UCSD-AML1 (cell line): Measurements from ENCODE around the gene KIAA1614.

Experiments used
- DNase-seq: peaks from one replicate; lab custom pipeline; 2025; ENCODE audit not compliant: unreplicated experiment; lab: John Stamatoyannopoulos, UW

The KIAA1614 gene

DNA sequence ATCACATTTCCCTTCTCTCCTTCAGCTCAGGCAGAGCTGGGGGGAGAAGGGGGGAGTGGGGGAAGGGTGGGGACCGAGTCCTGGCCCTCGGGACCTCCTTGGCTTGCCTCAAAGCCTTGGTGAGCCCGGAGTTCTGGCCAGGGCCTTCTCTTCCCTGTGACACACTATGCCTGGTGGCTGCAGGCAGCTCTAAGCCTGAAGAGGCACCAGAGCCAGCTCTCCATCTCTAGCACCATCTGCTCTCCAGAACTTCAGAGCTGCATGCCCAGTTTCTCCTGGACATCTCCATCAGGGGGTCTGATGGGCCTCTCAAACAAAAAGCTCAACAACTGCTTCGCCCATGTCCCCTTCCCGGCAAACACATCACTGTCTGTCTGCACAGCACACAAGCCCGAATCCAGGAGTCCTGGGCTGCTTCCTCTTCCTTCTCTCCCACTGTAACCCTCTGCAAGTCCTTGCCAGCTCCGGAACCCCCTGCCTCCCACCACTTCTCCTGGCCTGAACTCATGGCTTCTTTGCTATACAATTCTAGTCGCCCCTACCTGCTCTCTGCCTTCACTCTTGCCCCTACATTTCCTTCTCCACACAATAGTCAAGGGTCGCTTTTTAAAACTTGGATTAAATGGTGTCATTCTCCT lies 26.5 kb downstream of the KIAA1614 start:
- no peak for DNase-seq

DNA sequence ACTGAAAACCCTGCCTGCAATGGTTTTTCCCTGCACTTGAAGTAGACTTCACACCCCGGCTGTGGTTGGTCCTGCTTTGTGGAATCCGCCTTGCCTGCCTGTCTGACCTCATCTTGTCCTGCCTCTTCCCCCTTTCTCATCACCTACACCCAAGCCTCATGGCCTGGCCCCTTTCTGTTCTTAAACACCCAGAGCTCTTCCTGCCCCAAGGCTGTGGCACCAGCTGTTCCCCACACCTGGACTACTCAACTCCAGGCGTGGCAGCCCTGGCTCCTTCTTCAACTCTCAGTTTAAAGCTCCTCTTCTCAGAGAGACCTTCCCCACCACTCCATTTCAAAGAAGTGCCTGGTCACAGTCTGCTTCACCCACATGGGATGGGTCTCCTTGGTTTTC lies 27.0 kb downstream of the KIAA1614 start:
- no peak for DNase-seq

DNA sequence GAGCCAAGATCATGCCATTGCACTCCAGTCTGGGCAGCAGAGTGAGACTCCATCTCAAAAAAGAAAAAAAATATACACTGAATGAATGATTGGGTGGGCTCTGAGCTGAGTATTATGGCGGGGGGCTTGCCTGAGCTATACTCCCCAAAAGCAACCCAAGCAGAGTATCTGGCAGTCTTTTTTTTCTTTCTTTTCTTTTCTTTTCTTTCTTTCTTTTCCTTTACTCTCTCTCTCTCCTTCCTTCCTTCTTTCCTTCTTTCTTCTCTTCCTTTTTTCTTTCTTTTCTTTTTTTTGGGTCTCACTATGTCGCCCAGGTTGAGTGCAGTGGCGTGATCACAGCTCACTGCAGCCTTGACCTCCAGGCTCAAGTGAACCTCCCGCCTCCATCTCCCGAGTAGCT lies 27.7 kb downstream of the KIAA1614 start:
- DNase-seq, result no peak

DNA sequence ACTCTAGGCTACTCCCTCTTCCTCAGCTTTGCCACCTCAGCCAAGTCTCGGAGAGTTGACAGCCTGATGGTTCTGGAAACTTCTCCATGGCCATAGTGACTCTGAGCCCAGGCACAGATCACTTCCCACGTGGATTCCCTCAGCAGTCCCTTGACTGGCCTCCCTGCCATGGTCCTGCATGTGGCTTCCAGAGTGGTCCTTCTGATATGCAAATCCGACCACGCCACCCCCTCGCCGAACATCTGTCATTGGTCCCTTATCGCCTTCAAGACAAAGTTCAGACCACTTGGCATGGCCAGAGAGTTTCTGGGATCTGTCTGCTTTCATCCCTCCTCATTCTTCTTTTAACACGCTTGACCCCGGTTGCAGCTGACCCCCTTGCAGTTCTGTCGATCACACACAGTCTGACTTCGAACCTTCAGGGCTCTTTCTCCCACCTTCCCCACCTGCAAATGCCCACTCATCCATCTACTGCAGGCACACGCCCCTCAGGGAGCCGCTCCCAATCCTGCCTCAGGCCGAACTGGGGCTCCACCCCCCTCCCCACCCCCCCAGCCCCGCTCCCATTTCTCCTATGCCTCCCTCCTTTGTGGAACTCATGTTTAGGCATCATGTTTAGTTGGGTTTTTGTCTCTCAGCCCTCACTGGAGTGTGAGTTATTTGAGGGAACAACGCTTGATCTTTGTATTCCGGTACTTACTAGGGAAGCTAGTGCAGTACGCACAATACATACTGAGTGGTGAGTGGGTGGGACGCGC lies 29.0 kb downstream of the KIAA1614 start:
- DNase-seq, result no peak

DNA sequence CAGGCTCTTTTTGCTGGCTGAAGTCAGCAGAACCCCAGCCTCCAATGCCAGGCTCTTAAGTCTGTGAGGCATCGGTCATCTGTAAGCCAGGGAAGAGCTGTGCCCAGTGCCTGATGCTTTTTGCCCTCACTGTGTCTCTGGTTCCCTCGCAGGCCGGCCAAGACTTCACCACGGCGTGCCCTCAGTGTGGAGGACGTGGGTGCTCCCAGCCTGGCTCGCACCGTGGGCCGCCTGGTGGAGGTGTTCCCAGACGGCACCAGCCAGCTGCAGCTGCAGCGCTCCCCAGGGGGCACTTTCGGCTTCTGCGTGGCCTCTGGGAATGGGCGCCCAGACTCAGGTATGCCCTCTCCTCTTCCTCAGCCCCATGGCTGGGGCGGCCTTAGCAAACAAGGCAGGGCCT lies 32.5 kb downstream of the KIAA1614 start:
- DNase-seq, result no peak

DNA sequence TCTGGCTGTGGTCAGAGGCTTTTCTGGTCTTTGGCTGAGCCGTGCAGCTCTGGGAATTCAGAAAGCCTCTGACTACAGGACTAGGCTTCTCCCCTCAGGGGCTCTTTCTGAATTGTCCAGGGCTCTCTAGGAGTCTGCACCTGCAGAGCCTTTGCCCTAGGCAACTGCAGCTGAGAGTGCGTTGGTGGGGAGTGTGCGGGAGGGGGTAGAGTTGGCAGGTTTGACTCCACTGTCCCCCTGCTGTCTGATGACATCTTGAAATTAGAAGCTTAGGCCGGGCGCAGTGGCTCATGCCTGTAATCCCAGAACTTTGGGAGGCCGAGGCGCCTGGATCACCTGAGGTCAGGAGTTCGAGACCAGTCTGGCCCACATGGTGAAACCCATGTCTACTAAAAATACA lies 32.9 kb downstream of the KIAA1614 start:
- no peak for DNase-seq

DNA sequence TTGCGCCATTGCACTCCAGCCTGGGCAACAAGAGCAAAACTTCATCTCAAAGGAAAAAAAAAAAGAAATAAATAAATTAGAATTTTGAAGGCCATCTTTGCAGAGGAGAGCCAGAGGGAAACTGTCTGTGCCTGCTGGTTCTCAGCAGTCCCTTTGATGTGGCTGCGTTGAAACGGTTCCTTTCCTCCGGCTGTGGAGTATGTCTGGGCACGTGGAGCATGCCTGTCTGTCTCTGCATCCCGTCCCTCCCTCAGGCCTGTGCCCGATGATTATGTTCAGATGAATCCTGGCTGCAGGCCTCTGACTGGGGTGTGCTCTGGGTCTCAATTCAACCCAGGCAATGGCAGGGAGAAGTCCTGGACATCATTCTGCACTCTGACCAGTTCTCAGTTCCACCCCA lies 33.4 kb downstream of the KIAA1614 start:
- no peak for DNase-seq

DNA sequence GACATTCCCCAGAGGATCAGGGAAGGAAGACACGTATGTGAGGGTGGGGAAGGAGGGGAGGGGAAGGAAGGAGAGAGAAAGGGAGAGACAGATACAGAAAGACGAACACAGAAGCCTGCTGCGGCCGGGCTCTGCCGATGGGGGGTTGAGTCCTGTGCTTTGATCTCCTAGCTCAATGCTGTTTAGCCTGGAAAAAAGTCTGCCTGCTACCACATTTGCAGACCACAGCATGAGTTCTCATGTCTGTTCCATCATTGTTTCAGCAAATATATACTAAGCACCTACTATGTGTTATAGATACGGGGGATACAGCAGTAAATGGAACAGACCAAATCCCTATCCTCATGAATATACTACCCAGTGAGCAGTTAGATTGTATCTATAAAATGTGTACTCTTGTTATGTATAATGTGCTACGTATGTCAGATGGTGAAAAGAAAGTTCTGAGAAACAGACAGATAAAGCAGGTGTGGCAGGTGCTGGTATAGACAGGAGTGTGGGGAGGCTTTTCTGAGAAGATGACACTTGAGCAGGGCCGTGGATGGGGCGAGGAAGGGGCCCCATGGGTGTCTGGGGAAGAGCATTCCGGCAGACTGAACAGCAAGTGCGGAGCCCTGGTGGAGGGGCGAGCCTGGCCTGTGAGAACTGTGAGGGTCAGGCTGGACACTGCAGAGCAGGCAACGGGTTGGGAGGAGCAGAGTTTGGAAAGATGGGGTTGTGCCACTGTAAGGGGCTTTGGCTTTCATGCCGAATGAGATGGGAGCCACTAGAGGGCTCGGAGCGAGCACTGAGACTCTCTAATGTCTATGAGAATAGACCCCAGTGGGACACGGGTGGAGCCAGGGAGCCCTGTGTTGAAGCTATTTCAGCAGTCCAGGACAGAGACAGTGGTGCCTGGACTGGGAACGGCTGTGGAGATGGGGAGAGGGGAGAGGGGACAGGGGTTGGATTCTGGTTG lies 34.1 kb downstream of the KIAA1614 start:
- no peak for DNase-seq

DNA sequence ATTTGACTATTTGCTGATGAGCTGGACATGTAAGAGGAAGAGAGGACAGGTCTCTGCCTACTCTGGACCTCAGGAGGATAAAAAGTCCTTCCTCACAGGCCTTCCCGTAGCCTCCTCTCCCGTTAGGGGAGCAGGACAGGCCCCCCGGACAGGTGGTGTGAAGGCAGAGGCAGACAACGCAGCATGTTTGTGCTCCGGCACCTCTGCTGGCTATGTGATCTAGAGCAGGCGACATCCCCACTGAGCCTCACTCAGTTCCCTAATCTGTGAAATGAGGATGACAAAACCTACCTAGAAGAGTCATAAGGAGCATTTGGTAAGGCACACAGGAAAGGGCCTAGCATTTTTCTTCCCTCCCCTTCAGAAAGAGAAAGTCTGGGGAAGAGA lies 34.8 kb downstream of the KIAA1614 start:
- DNase-seq, result no peak

DNA sequence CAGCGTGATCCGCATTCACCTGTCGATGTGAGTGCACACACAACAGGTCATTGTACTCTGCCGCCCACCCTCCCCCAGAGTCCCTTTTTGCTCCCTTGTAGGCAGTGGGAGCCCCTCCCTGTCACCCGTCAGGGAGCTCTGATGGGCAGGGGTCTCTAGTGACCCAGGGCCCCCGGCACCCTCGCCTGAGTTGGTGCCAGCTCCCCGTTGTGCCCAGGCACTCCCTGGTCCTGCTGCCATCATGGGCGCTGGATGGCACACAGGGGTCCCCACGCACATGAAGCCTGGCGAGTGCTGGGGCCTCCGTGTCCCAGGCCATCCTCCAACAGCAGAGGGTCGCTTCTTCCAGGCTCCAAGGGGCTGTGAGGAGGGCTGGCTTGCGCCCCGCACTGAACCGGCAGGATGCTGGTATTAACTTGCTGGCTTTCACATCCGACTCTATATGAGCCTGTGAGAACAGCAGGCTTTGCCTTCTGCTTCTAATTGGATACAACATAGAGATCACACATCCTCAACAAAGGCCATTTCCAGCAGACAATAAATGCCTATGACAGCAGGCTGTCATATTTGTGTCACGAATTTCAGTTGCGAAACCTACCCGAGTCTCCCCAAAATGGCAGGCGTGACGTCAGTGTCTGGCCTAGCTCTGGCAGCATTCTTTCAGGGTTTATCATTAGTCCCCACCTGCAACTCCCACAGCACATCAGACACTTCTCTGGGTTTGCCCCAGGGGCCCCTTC lies 35.4 kb downstream of the KIAA1614 start:
- DNase-seq, result no peak

DNA sequence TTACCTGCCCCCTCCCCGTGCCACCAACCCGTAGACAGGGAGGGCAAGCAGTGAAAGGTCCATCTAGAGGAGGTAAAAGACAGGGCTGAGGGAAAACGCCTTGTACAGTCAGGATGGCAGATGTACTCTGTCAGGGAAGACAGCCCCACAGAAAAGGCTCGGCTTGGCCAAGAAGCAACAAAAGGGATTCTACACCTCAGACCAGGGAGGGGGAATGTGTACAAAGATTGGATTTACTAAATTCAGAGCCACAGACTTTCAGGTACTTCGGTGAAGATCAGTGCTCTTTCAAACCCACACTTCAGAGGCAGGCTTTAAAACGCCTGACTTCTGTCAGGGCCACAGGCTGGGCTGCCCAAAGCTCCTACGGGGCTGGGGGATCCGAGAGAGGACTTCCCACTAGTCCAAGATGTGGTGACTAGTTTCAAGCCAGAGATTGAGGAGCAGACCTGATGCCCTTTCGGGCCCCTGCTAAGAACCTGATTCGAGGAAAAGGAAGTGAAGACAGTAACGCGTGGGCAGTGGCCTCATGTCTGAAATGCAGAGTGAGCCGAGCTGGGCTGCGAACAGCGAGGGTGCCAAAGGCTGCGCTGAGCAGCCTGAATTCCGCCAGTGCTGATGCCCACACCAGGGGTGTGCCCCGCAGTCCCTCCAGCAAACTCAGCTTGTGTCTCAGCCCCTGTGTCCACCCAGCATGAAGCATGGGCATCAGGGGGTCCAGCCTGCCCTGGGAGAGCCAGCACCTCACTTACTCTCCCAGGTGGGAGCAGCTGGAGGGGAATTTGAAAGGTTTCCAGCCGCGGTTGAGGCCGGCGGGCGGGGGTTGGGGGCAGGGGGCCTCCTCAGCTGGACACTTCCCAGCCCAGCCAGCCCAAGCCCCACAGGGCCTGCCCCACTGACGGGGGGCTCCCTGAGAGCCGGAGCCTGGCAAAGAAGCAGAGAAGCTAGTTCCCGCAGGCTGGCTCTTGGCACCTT lies 36.2 kb downstream of the KIAA1614 start:
- no peak for DNase-seq

DNA sequence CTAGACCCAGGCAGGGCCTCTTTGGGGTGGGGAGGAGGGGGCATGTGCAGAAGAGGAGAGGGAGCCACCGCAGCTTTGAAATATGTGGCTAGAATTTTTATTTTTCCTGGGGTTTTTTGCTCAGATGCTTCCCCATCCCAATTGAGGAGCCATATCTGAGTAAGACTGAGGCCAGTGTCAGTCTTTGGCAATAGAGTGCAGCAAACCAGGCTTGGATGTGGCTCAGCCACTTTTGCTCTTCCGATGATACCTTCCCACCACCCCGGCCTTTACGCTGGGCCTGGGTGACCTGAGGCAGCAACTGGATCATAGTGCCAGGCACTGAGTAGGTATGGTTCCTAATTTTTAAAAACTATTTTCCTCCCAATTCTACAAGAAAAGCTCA lies 36.9 kb downstream of the KIAA1614 start:
- DNase-seq, result no peak

DNA sequence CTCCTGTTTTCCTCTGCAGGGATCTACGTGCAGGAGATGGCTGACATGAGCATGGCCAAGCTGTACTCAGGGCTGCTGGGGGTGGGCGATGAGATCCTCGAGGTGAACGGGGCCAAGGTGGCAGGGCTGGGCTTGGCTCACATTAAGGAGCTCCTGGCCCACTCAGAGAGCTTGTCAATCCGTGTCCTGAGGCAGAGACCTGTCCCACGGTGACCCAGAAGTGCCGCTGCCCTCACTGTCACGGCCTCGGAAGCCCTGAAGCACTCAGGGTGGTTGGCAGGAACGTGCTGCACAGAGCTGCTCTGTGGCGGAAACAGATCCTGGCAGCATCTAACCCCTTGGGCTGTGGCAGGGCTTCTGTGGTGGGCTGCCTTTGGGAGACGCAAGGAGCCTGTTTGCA lies 37.6 kb downstream of the KIAA1614 start:
- DNase-seq, result no peak

DNA sequence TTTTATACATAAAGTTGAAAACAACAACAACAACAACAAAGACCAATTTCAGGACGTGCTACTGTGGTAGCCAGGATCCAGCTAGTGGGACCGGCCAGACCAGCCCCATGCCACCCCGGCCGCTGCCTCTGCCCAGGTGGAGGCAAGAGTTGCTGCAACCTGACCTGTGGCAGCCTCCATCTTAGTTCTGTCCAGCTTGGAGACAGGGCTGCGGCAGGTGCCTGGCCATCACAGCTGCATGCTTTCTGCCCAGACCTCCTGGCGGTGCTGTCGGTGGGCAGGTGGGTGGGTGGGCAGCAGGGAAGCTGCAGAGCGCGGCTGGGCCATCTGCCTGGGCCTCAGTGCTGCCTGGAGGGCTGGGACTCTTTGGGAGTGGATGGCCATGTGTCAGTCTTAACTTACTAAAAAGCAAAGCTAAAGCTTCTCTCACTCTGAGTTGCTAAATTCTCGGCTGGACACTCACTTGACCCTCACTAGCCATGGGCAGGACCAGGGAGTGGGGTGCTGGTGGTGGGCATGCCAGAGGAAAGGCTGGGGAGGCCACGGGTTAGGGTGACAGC lies 38.6 kb downstream of the KIAA1614 start:
- no peak for DNase-seq

DNA sequence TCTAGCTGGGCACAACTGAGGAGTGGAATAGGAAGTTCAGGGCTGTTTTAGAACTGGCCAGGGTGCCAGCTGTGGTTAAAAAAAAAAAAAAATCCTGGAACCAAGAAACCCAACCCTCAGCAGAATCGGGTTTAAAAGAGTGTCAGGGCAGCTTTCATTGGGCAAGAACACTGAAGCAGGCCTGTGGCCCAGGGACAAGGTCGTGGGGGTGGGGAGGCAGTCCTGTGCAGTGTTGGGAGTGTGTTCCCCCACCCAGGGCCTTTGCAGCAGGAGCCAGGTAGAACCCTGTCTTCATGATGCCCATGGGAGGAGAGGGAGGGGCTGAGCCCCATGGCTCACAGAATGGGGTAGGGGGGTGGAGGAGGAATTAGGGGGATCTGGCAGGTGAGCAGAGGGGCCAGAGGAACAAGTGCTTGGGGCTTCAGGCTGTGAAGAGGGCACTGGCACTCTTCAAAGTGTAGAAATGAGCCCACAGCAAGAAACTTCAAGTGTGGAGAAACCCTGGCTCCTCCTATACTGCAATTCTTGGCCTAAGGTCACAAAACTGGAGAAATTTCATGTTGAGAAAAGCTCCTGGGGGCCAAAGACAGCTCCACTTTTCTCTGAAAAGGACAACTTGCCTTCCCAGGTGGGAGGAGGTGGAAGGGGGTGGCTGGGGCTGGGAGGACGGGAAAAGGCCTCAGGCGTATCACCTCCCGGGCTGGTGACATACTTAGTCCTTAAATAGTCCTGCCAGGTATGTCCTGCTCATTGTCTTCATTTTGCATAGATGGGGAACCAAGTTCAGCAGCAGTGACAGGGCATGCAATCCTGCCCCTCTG lies 39.3 kb downstream of the KIAA1614 start:
- no peak for DNase-seq

DNA sequence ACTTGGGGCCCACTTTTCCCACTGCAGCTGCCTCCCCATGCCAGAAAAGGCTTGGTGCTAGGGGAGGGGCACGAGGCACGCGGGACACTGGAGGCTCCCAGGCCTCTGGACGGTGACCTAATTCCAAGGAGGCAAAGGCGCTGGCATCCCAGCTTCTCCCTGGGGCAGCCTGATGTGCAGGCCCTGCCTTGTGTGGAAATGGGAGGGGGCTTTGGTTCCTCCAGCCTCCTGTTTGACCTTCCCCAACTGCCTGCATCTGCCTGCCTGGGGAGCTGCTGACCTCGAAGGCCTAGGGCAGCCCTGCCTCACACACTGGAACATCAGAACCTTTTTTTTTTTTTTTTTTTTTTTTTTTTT lies 39.9 kb downstream of the KIAA1614 start:
- DNase-seq, result no peak

DNA sequence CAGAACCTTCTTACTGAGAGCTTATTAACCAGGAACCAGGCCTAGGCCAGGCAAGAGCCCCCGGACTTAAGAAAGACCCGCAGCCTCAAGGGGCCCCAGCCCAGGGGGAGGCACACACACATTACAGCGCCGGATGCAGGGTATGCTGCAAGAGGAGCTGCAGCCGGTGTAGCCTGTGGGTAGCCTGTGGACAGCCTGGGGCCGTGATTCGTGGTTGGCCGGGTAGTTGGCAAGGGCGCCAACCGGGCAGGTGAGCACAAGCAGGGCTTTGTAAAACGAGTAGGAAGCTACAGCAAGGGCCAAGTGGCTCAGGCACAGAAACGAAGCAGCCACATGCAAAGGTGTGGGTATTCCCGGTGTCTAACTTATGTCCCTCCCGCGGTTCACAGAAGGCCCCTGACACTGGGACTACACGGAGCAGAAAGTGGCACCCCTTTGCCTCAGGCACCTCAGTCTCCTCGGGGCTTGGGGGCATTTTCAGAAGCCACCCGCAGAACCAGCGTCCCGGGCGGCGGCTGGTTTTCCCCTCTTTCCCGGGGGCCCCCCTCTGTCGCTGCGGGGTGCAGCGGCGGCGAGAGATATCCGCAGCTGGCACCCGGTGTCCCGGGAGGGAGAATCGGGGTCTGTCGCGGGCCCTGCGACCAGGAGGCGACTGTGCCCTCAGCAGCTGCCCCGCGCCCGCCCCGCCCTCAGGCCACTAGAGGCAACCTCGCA lies 40.8 kb downstream of the KIAA1614 start:
- DNase-seq, result no peak
